HL-60 (cell line): ENCODE data around the gene ZNF385A.

Experiments used
- DNase-seq, 2 experiments: peaks; one replicate each; pipeline ENCODE4 v3.0.0-alpha.2; 2010 to 2020; ENCODE audit warnings: low read depth in 1 of 2, low spot score in 1 of 2
- H3K27ac ChIP-seq: fragments of 250-450 bp; sonication (Bioruptor Pico); replicated peaks from 2 replicates; pipeline ENCODE4 v1.5.1; 2020; ENCODE audit warnings: mild to moderate bottlenecking, moderate library complexity
- H3K27me3 ChIP-seq: fragments of 250-450 bp; sonication (Bioruptor Pico); 2 replicates; pipeline ENCODE4 v1.5.1; 2021; ENCODE audit warnings: mild to moderate bottlenecking, moderate library complexity; ENCODE audit not compliant: insufficient read depth, poor library complexity, severe bottlenecking
- H3K4me3 ChIP-seq: replicated peaks from 2 replicates; pipeline ENCODE4 v1.5.1; 2011; ENCODE audit warnings: mild to moderate bottlenecking, control low read depth, low read length; ENCODE audit not compliant: insufficient read depth
- CTCF ChIP-seq: IDR thresholded peaks from one replicate; pipeline ENCODE4 v1.5.1; 2011; ENCODE audit warnings: low read length, control low read depth, inconsistent platforms; ENCODE audit not compliant: insufficient read depth
- GABPA ChIP-seq: IDR thresholded peaks from 2 replicates; pipeline ENCODE4 v1.6.1; 2012; ENCODE audit warnings: low read depth
- POLR2AphosphoS5 ChIP-seq: IDR thresholded peaks from 2 replicates; pipeline ENCODE4 v1.6.1; 2012; ENCODE audit warnings: low read depth
- REST ChIP-seq: IDR thresholded peaks from 2 replicates; pipeline ENCODE4 v1.6.1; 2012; ENCODE audit warnings: low read depth; ENCODE audit not compliant: insufficient replicate concordance
- SPI1 ChIP-seq: IDR thresholded peaks from 2 replicates; pipeline ENCODE4 v1.6.1; 2012; ENCODE audit warnings: low read depth, mild to moderate bottlenecking, borderline replicate concordance

ZNF385A gene

GRCh38 chr12:54387114-54387467 lies 2.6 kb upstream of the ZNF385A start:
- no peak for DNase-seq
- TF ChIP-seq GABPA: no peak
- Histone ChIP-seq H3K4me3 (no peak overlapping the region), H3K27ac (no peak overlapping the region), H3K27me3 (no peaks in the 10 kb centered on the region)

GRCh38 chr12:54386403-54387113 lies 2.0 kb upstream of the ZNF385A start:
- no peak for TF ChIP-seq CTCF
- no peak for TF ChIP-seq GABPA
- TF ChIP-seq POLR2AphosphoS5: no peak
- Histone ChIP-seq H3K27me3 (no peaks in the 10 kb centered on the region), H3K4me3 (no peak overlapping the region), H3K27ac (no peak overlapping the region)
- no peak for DNase-seq

GRCh38 chr12:54385251-54385914 lies 850 bp upstream of the ZNF385A start:
- Histone ChIP-seq H3K4me3 (no peak overlapping the region), H3K27me3 (no peaks in the 10 kb centered on the region), H3K27ac (peak overlapping the region; percentile 79)
- TF ChIP-seq REST (no peak), CTCF (no peak), GABPA (no peak), SPI1 (no peak), POLR2AphosphoS5 (no peak)
- no peak for DNase-seq

GRCh38 chr12:54383041-54383609 lies 1.4 kb downstream of the ZNF385A start:
- peak; percentile 83 to 97 for DNase-seq
- Histone ChIP-seq H3K27ac (peak overlapping the region; percentile 79), H3K27me3 (no peaks in the 10 kb centered on the region), H3K4me3 (no peak overlapping the region)
- TF ChIP-seq REST: no peak
- peak; percentile 40; the same call in 1 of the 2 replicates for TF ChIP-seq POLR2AphosphoS5
- TF ChIP-seq CTCF: no peak
- no peak for TF ChIP-seq GABPA
- no peak for TF ChIP-seq SPI1
